T47D (cell line): ENCODE measurements around the gene CTPS1.

Experiments used
- DNase-seq, 2 experiments: peaks; one replicate each; pipeline versions ENCODE4 v3.0.0 to v3.0.0-alpha.2; 2011 to 2012; ENCODE audit warnings: low read depth in 1 of 2, low spot score in 1 of 2
- JUND ChIP-seq: IDR thresholded peaks from 2 replicates; pipeline ENCODE4 v1.6.1; 2012; ENCODE audit warnings: low read depth
- in situ Hi-C: cut with HindIII; loops from 2 replicates; pipeline ENCODE4 v1.10.0; 2016; ENCODE audit warnings: low sequenced_read_pairs, low pct_unique_long_range_greater_than_20kb

CTPS1 gene

GRCh38 chr1:41010345-41010744 is 30.8 kb downstream of the CTPS1 start:
- TF ChIP-seq JUND, result no peak
- DNase-seq, result no peak
- in situ Hi-C loops, result no loop called here

GRCh38 chr1:41013024-41013423 is 33.5 kb downstream of the CTPS1 start:
- DNase-seq, result no peak
- in situ Hi-C loops, result no loop called here
- no peak for TF ChIP-seq JUND

GRCh38 chr1:41013796-41014195 is 34.3 kb downstream of the CTPS1 start:
- no peak for DNase-seq
- in situ Hi-C loops, result no loop called here
- TF ChIP-seq JUND, result no peak

GRCh38 chr1:41014871-41015270 is 35.4 kb downstream of the CTPS1 start:
- in situ Hi-C loops, result no loop called here
- no peak for TF ChIP-seq JUND
- DNase-seq, result no peak

GRCh38 chr1:41015281-41015896 is 35.9 kb downstream of the CTPS1 start:
- no peak for TF ChIP-seq JUND
- no peak for DNase-seq
- in situ Hi-C loops, result no loop called here

- no peak for TF ChIP-seq JUND
- no peak for DNase-seq
- in situ Hi-C loops, result no loop called here
Measured at GRCh38 chr1:41015897-41016470, 36.5 kb downstream of the CTPS1 start.

- in situ Hi-C loops, result no loop called here
- no peak for TF ChIP-seq JUND
- no peak for DNase-seq
Measured at GRCh38 chr1:41017141-41018017, 37.9 kb downstream of the CTPS1 start.

- in situ Hi-C loops, result no loop called here
- no peak for TF ChIP-seq JUND
- no peak for DNase-seq
Measured at GRCh38 chr1:41018018-41018410, 38.5 kb downstream of the CTPS1 start.

- DNase-seq, result no peak
Measured at GRCh38 chr1:41019353-41019745, 39.9 kb downstream of the CTPS1 start.

GRCh38 chr1:41020109-41020576 is 40.6 kb downstream of the CTPS1 start:
- in situ Hi-C loops, result no loop called here
- TF ChIP-seq JUND, result no peak
- no peak for DNase-seq

More at GRCh38 chr1:41019353-41019745, 39.9 kb downstream of the CTPS1 start:
- TF ChIP-seq JUND, result no peak
- in situ Hi-C loops, result no loop called here

- in situ Hi-C loops, result no loop called here
- DNase-seq, result no peak
- TF ChIP-seq JUND, result no peak
Measured at GRCh38 chr1:41020654-41021053, 41.2 kb downstream of the CTPS1 start.

- TF ChIP-seq JUND, result no peak
- in situ Hi-C loops, result no loop called here
- peak in 1 of 2 experiments; percentile 23 for DNase-seq
Measured at GRCh38 chr1:41021526-41022308, 42.2 kb downstream of the CTPS1 start, which contains the start of gene SLFNL1. SLFNL1 (minus strand) TSS chr1:41021725; CDS start chr1:41020660, 1,065 bp downstream.
